T-helper 2 cell treated with Interferon-gamma antibody and Interleukin-4, amounts not matched to agents 100 ng/mL and 5 ng/mL, for 36 hours (primary cell): ENCODE measurements around the gene PAGE1. TPM values are rescaled to one million over a fixed set of nuclear protein-coding genes. Genes with fewer than 3 reads are reported as not detected.

Source experiments
- total RNA-seq: library from RNA; stranded (reverse); gene quantifications from 2 replicates; pipeline ENCODE4 v1.2.3, GENCODE V29; 2022

Gene PAGE1
- total RNA-seq, 1 donor from 2014 or later = not detected

Other genes starting within 250 kb of the PAGE1 start
- gene GAGE12C, start 163.8 kb downstream of the PAGE1 start, total RNA-seq = not detected in 2 replicates
- gene GAGE12D, start 154.3 kb downstream of the PAGE1 start, total RNA-seq = not detected in 2 replicates
- not detected in 2 replicates for gene GAGE12E, start 144.7 kb downstream of the PAGE1 start, total RNA-seq
- not detected in 2 replicates for gene GAGE12F, start 135.1 kb downstream of the PAGE1 start, total RNA-seq
- gene GAGE12G, start 125.6 kb downstream of the PAGE1 start, total RNA-seq = not detected in 2 replicates
- not detected in 2 replicates for gene GAGE12H, start 116.0 kb downstream of the PAGE1 start, total RNA-seq
- not detected in 2 replicates for gene GAGE2A, start 106.5 kb downstream of the PAGE1 start, total RNA-seq
- gene GAGE1, start 97.0 kb downstream of the PAGE1 start, total RNA-seq = not detected in 2 replicates
- gene PAGE4, start 133.3 kb upstream of the PAGE1 start, total RNA-seq = not detected in 2 replicates
- 1.3 TPM in 2 replicates for gene USP27X, start 183.5 kb upstream of the PAGE1 start, total RNA-seq
- gene CLCN5, start 226.6 kb upstream of the PAGE1 start, total RNA-seq = 3.6 and 5.6 TPM in 2 replicates